Epithelial cell of prostate (primary cell): ENCODE results near the gene EDEM2.
"Not testable (repeated sequence)": the region's sequence is repeated elsewhere in the genome, so short reads cannot be mapped to it uniquely, and the experiment has no call there.

ENCODE experiments used
- DNase-seq: peaks from one replicate; pipeline ENCODE4 v3.0.0-alpha.2; 2011; ENCODE audit warnings: low read depth, low spot score
- H3K27ac ChIP-seq: fragments of 450-650 bp; 2 replicates; pipeline ENCODE4 v1.5.1; 2017; ENCODE audit warnings: mild to moderate bottlenecking

Gene EDEM2

DNA sequence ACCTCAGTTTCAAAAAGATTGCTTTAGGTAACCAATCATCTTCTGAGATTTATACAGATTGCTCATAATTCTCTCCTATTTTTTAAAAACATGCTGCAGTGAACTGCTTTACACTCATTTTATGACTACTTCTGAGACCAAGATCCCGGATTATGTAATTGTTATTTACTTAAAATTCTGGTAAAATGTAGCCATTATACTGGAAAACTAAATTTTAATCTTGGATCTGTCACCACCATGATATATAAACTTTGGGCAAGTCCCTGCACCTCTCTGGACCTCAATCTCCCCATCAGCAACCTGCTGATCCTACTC is 24.3 kb upstream of the EDEM2 start:
- DNase-seq, result no peak
- H3K27ac ChIP-seq, result peak overlapping the region; percentile 57

DNA sequence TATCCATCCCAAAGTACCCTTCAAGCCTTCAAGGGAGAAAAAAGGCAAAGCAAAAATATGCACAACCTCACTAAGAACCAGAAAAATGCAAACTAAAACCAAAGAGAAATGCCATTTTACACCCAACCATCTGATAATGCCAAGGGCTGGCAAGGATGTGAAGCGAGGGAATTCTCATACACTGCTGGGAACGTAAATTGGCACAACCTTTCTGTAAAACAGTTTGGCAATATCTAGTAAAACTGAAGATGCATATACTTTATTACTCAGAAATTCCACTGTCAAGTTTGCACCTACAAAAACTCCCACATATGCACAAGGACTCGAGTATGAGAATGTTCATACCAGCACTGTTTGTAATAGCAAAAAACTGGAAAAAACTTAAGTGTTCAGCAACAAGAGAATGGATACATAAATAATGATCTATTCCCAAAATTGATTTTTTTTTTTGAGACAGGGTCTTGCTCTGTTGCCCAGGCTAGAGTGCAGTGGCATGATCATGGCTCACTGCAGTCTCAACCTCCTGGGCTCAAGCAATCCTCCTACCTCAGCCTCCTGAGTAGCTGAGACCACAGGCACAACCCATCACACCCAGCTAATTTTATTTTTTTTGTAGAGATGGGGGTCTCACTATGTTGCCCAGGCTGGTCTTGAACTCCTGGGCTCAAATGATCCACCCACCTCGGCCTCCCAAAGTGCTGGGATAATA is 21.7 kb upstream of the EDEM2 start:
- H3K27ac ChIP-seq, DNase-seq: not testable (repeated sequence)

- DNase-seq, result no peak
- no peak overlapping the region for H3K27ac ChIP-seq
These were observed 20.7 kb upstream of the EDEM2 start for GRCh38 chr20:35167787-35168186.

GRCh38 chr20:35166242-35166830 is 19.2 kb upstream of the EDEM2 start:
- H3K27ac ChIP-seq, result no peak overlapping the region
- no peak for DNase-seq

GRCh38 chr20:35165221-35166185 is 18.4 kb upstream of the EDEM2 start:
- DNase-seq, result no peak
- no peak overlapping the region for H3K27ac ChIP-seq

DNA sequence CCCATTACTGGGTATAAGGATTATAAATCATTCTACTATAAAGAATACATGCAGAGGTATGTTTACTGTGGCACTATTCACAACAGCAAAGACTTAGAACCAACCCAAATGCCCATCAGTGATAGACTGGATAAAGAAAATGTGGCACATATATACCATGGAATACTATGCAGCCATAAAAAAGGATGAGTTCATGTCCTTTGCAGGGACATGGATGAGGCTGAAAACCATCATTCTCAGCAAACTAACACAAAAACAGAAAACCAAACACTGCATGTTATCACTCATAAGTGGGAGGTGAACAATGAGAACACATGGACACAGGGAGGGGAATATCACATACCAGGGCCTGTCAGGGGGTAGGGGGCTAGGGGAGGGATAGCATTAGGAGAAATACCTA is 17.4 kb upstream of the EDEM2 start:
- not testable (repeated sequence) for DNase-seq, H3K27ac ChIP-seq

- not testable (repeated sequence) for DNase-seq
These were observed 13.2 kb upstream of the EDEM2 start for GRCh38 chr20:35160341-35160740.

DNA sequence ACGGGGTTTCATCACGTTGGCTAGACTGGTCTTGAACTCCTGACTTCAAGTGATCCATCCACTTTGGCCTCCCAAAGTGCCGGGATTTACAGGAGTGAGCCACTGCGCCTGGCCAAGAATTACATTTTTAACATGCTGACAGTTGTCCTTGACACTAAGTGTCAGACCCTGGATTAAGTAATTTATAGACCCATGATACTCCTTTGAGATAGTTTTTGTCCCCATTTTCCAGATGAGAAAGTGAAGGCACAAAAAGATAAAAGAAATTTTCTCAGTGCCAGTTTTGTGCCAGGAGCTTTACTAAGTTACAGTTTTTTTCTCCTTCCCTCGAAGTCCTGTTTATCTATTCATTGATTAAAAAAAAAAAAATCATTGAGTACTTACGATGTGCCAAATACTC is 9.8 kb upstream of the EDEM2 start:
- no peak overlapping the region for H3K27ac ChIP-seq
- no peak for DNase-seq

More at GRCh38 chr20:35160341-35160740, 13.2 kb upstream of the EDEM2 start:
- H3K27ac ChIP-seq, result not testable (repeated sequence)

DNA sequence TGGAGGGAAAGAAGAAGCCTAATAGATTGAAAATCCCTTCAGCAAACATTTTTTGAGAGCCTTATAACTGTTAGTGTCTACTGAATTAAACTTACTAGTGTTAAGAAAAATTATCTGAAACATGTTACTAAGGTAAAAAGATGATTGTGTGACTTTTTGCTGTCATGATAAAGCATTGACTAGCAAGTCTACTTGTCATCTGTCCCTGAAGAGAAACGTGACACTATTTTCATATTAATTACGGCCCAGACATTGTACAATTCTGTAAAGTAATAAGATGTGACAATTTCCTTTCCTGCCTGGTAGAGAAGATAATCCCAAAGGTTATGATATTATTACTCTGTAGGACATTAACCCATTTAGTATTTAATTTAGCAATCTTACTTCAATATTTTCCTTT is 8.8 kb upstream of the EDEM2 start:
- DNase-seq, result no peak
- H3K27ac ChIP-seq, result no peak overlapping the region

GRCh38 chr20:35151736-35152135 is 4.6 kb upstream of the EDEM2 start:
- H3K27ac ChIP-seq, result no peak overlapping the region
- DNase-seq, result no peak

DNA sequence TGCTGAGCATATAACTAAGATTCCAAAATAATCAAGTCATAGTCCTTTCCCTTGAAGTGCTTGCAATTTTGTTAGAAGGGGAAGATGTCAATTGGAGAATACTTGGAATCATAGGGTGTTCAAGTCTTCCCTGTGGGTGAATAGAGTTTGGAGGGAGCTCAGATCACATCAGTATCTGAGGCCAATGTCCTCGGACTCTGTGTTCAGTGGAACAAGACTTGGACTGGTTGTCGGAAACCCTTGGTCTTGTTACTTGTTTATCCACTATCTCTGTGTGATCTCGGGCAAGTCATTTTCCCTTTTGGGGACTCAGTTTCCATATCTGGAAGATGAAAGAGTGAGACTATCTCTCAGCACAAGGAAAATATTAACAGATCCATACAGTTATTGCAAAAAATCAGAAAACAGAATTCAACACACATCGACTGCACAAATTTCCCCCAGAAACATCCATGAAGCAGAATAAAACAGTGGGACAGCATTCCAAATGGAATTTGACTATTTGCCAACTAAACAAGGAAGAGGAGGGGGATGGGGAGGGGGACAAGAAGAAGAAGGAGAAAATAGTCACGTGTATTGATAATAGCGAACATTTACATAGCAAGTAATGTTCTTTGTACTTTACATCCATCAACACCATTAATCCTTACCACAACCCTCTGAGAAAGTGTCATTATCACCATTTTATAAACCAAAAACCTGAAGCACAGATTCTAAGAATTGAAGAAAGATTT is 3.9 kb upstream of the EDEM2 start:
- no peak overlapping the region for H3K27ac ChIP-seq
- DNase-seq, result no peak

DNA sequence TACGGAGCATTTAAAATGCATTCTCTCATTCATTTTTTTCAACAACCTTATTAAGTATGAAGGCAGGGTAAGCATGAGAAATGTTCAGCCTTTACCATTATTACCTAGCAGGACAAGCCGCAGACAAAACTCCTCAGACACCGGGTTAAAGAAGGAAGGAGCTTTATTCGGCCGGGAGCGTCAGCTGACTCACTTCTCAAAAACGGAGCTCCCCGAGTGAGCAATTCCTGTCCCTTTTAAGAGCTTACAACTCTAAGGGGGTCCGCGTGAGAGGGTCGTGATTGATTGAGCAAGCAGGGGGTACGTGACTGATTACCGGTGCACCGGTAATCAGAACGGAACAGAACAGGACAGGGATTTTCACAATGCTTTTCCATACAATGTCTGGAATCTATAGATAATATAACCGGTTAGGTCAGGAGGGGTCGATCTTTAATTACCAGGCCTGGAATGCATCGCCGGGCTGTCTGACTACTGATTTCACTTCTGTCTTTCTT is 487 bp upstream of the EDEM2 start:
- H3K27ac ChIP-seq, result peak overlapping the region; percentile 91
- not testable (repeated sequence) for DNase-seq

GRCh38 chr20:35146299-35146919 is 727 bp downstream of the EDEM2 start:
- no peak for DNase-seq
- peak overlapping the region; percentile 91 for H3K27ac ChIP-seq

DNA sequence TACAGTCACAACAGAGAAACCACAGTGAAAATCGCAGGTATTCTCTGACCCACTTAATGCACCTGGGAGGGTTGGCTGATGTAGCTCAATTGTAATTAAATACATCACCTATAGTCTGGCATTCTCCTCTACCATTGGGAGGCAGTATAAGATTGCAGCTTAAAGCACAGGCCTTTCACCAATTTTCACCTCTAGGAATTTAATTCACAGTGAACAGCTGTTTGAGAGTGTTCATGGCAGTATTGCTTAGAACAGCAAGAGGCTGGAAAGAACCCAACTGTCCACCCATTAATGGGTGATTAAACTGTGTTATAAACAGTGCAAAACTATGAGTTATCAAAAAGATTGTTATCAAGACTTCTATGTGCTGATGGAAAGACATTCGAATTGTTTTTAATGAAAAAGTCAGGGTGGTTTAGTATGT is 2.0 kb downstream of the EDEM2 start:
- peak overlapping the region; percentile 91 for H3K27ac ChIP-seq
- no peak for DNase-seq

- H3K27ac ChIP-seq, result no peak overlapping the region
- DNase-seq, result no peak
These were observed 2.4 kb downstream of the EDEM2 start for GRCh38 chr20:35144694-35145093.

- no peak for DNase-seq
- no peak overlapping the region for H3K27ac ChIP-seq
These were observed 11.1 kb downstream of the EDEM2 start for GRCh38 chr20:35135867-35136586.

DNA sequence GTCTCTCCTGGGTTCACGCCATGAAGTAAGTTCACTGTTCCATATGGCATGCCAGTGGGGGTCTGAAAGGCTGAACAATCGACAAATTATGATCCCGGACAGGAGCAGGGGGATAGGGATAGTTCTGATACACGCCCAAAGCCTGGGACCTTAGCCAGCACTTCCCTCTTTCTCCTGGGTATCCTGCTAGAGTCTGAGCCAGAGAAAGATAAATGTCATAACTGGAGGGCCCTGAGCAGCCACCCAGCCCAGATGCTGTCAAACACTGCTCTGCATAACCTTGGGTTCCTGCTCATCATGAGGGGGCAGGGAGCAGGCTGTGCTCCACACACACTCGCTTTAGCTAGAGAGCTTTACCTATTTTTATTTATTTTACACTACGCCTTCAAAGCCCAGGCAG is 12.3 kb downstream of the EDEM2 start:
- H3K27ac ChIP-seq, result no peak overlapping the region
- DNase-seq, result no peak

DNA sequence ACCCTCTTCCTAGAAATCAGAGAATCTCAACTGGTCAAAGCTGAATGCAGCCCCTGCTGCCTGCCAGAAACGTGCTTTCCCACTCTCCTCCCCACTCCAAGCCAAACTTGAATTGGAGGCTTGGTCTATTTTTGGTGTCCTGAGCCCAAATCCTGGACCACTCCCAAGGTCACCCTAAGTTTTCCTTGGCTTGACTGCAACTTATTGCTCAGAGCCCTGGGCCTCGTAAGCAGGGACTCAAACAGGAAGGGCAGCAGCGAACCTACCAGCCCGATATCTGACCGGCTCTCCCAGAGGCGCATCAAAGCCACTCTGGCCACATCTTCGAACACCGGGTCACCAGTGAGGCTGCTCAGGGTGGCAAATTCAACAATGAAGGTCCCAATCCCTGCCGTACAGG is 12.7 kb downstream of the EDEM2 start:
- no peak for DNase-seq
- H3K27ac ChIP-seq, result no peak overlapping the region

DNA sequence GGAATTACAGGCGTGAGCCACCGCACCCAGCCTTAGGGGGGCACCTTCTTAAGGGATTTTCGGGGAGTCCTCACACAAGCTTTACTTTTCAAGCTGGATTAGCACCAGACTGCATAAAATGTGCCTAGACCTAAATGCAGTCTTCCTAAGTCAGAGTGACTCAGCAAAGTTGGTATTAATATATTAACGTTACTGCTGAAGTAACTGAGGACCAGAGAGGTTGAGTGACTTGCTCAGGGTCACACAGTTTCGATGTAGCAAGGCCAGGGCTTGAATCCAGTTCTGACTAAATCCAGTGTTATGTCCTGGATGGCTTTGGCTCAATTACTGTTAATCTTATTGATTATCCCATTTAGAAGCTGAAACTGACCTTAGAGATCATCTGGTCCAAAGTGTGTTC is 13.4 kb downstream of the EDEM2 start:
- no peak overlapping the region for H3K27ac ChIP-seq
- no peak for DNase-seq
